GM18517 (cell line): ENCODE results near the gene TIMMDC1.

Experiments
- ATAC-seq: cut with Tn5 transposase; IDR thresholded peaks from one replicate; pipeline ENCODE4 v1.9.1; 2021; ENCODE audit warnings: mild to moderate bottlenecking, moderate library complexity; ENCODE audit not compliant: unreplicated experiment

The TIMMDC1 gene, protein sequence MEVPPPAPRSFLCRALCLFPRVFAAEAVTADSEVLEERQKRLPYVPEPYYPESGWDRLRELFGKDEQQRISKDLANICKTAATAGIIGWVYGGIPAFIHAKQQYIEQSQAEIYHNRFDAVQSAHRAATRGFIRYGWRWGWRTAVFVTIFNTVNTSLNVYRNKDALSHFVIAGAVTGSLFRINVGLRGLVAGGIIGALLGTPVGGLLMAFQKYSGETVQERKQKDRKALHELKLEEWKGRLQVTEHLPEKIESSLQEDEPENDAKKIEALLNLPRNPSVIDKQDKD

GRCh38 chr3:119498186-119499011 lies at the start of gene TIMMDC1:
TIMMDC1 (plus strand) TSS chr3:119498547; CDS start chr3:119498734, 187 bp downstream.
- ATAC-seq: peak; percentile 88

- no peak for ATAC-seq
Measured at GRCh38 chr3:119453822-119454221, 44.5 kb upstream of the TIMMDC1 start.

DNA sequence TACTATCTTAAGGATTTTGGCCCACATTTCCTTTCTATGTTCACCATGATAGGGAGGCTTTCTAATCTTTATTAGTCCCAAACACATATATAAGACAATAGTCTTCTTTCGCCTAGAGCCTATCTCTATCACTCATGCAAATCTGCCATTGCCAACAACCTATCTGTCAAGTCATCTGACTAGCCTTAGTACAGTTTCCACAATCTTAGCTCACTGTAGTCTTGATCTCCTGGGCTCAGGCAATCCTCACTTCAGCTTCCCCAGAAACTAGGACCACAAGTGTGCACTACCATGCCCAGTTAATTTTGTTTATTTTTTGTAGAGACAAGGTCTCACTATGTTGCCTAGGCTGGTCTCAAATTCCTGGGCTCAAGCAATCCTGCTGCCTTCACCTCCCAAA lies 41.9 kb upstream of the TIMMDC1 start:
- no peak for ATAC-seq

DNA sequence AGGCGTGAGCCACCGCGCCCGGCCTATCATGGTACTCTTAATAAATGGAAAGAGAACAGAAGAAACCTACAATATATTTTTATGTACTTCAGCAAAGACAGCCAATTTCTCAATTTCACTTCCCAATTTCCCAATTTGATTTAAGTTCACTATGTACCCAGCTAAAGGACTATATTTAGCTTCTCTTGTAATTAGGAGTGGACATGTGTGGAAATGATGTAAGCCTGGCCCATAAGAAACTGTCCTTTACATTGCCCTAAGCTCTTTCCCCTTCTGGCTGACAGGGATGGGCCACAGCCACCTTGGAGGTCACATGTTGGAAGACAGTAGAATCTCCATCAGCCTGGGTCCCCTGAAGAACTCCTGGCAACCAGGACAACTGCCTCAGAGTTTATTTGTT lies 41.1 kb upstream of the TIMMDC1 start:
- ATAC-seq: no peak

DNA sequence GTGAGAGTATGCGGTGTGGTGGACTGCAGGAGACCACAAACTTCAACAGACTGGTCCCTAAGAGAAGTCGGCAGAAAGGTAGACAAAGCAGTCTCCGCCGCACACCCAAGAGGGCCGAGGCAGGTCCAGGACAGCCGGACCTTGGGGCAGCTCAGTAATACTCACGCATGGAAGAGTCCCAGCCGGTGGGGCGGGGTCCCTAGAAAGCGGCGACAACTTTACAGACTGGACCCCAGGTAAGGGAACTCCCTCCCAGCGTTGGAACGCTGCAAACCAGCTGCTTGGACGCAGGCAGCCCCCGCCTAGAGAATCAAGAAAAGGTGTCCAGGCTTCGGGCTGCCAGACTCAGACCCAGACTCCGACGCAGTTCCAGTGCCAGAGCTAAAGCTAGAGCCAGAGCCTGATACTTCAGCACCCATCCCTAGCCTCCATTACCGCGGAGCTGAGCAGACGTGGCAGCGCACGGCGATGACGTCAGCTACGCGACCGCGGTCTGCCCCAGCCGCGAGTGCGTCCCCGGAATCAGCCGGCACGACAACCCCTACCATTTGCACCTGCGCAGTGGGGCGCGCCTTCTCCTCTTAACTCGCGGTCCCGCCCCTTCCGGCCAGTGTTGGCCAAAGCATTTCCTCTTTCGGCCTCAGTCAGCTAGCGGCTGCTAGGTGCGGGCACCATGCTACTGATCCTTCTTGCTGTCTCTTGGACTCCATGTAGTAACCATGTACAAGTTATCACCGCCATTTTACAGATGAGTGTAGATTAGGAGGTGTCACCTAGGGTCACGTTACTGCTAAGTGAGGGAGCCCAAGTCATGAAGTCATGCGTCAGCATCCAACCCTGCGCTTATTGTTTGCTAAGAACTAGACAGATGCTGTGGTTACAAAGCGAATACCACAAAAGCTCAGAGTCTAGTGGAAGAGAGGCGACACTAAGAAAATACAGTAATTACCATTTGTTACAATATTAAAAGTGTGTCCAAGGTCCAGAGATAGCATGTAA lies 34.9 kb upstream of the TIMMDC1 start, which contains the start of gene TMEM39A:
TSS of gene TMEM39A (minus strand) at position 445 of the 999 bp plus-strand sequence. CDS start 1,541 bp downstream, outside the sequence.
- ATAC-seq: peak; percentile 95

DNA sequence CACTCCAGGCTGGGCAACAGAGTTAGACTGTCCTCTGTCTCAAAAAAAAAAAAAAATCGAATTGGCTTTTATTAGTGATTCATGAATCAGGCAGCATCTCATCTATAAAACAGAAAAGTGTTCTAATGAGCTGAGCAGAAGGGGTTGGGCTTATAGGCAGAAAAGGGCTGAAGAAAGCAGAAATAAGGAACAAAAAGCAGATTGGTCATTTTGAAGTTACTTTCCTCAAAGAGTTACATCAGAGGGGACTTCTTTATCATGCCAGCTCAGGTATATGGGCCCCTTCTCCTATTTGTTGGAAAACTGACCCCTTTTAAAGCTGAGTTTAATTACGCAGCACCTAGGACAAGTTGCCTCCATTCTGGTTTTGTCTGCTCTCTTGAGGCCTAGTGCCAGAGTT lies 30.3 kb upstream of the TIMMDC1 start:
- no peak for ATAC-seq

DNA sequence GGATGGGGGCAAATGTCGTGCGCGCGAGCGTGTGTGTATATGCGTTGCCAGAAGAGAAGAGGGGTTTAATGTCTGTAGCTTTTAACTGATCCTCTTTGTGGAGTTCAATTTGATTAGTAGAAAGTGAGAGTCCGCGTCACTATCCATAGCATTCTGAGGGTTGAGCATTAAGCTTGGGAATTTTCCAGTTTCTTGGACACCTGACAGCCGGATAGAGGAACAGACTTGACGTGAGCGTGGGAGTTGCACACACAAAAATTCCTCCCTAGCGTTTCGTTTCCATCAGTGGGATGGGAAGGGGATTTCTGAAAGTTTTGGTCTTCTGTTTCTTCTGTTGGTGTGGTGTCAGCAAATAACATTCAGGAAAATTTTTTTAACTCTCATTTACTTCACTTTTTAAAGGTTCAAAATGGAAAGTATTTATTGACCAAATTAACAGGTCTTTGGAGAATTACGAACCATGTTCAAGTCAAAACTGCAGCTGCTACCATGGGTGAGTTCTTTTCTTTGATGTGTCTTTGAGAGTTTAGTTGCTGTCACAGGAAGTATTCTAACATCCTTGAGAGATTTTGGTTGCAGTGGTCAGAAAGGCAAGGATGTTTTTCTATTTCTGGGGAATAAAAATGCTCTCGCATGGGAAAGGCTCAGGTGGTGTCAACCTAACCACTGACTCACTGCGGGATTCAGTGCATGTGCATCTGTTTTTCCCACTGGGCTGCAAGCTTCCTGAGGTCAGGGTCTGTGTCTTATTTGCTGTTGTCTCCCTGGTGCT lies 28.7 kb upstream of the TIMMDC1 start:
- no peak for ATAC-seq

DNA sequence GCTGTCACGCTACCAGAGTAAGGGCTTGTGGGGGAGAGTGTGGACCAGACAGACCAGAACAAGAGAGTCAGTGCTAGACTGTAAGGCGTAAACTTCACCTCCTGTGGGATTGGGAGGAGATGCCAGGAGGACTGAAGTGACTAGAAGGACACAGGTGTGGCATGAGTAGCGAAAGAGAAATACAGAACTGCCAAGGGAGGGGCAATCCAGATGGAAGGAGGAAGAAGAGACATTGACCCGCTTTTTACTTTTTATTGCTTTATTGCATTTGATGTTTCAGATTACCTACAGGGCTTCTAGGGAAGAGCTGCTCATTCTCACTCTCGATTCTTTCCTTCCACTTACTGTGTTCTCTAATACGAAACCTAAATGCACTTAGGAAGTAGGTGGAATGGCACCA lies 27.5 kb upstream of the TIMMDC1 start:
- no peak for ATAC-seq

- ATAC-seq: no peak
Measured at GRCh38 chr3:119481079-119481478, 17.3 kb upstream of the TIMMDC1 start.

DNA sequence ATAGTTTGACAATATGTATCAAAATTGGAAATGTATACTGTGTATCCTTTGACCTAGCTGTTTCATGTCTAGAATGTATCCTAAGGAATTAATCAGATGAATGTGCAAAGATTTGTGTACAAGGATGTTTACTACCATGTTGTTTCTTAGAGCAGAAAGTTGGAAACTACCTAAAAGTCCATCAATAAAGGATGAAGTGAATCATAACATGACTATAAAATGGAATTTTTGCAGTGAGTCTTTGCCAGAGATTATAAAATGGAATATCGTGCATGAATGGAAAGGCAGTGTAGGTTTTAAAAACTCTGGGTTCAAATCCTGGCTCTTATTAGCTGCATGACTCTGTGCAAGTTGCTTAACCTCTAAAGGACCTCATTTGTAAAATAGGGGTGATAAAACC lies 15.2 kb upstream of the TIMMDC1 start:
- no peak for ATAC-seq

DNA sequence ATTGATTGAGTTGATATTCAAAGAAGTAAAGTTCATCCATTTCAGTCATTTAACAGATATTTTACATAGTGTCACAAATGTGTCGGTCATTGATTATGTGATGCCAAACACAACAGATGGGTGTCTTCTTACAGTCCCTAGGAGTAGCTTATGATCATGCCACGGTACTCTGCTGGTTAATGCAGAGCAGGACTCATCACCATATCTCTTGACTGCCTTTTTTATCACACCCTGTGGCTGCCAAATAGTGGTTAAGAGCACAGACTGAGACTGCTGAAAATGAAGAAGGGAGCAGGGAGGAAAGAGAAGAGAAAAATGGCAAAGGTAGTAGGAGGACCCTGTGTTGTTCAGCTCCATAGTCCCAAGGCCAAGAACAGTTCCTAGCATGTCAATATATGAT lies 12.8 kb upstream of the TIMMDC1 start:
- no peak for ATAC-seq

DNA sequence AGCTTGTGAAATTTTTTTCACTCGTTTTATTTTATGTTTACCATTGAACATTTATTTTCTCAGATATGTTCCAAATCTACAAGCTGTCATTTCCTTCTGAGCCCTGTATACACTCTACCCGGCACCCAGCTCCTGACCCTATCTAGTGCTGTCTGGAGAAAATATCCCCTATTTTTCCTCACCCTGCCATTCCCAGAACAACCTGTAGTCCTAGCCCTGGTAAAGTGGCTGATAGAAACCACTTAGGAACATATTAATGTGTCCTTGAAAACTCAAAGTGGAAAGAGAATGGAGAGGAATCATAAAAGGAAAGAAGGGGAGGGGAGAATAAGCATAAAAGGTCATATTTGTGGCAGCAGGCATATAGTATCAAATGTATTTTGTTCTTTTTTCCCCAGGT lies 8.2 kb upstream of the TIMMDC1 start:
- ATAC-seq: no peak

- no peak for ATAC-seq
Measured at GRCh38 chr3:119492128-119492527, 6.2 kb upstream of the TIMMDC1 start.

- ATAC-seq: no peak
Measured at GRCh38 chr3:119492810-119493209, 5.5 kb upstream of the TIMMDC1 start.

DNA sequence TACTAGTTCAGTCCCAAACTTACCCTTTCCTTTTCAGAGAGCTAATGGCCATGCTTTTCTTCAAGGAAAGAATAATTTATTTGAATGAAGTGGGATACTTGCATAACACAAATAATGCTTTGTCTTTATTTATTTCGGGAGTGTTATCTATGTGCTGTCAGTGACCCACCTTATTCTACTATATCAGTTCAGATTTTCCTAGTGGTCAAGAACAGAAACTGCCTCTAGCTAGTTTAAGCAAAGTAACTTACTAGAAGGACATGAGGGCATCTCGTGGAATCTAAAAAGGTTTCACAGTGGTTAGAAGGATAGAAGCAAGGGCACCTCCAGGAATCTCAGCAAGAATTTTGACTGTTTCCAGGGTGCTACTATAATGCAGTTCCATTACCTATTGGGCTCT lies 3.8 kb upstream of the TIMMDC1 start:
- ATAC-seq: no peak

GRCh38 chr3:119497820-119498185 lies 544 bp upstream of the TIMMDC1 start:
- ATAC-seq: no peak

DNA sequence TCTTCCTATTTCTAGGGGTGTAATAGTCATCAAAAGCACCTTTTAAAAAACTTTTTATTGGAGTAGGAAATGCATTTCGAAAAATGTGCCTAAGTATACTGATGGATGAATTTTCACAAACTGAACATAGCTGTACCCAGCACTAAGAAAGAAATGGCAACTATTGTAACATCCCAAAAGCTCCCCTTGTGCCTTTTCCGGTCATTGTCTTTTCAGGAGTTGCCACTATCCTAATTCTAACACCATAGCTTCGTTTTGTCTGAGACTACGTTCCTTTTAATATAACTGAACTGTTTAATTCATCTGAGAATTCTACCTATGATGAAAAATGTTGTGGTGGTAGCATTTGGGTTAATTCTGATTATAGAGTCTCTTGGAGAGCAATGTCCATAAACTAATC lies 1.9 kb downstream of the TIMMDC1 start:
- ATAC-seq: no peak

DNA sequence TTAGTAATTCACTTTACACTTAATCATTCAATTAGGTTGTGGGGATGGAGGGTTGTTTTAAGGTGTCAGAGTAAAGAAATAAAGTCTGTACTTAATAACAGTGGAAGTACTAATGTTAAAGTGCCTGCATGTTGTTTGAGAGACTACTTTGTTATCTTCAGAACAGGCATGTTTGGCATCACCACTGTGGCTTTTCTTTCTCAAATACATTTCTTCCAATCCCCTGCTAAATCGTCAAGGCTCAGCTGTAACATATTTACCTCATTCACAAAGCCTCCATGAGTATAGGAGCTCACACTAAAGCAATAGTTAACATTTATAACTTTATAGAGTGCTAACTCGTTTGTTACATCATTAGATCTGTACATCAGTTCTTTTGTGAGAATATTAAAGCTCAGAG lies 2.6 kb downstream of the TIMMDC1 start:
- ATAC-seq: no peak

GRCh38 chr3:119506631-119507030 lies 8.3 kb downstream of the TIMMDC1 start:
- no peak for ATAC-seq

DNA sequence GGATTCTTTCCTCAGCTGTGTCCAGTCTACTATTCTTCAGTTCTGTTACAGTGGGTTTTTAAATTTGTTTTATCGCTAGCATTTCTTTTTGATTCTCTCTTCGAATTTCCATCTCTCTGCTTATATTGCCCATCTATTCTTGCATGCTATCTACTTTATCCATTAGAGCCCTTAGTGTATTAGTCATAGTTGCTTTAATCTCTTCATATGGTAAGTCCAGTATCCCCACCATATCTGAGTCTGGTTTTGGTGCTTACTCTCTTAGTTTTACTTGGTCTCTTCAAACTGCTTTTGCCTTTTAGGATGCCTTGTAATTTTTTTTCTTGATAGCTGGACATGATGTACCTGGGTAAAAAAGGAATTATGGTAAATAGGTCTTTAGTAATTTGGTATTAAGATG lies 9.1 kb downstream of the TIMMDC1 start:
- no peak for ATAC-seq
